GM21447 (cell line): ENCODE data around the gene MLST8.

Source experiments
- ATAC-seq: cut with Tn5 transposase; IDR thresholded peaks from one replicate; pipeline ENCODE4 v1.9.1; 2021; ENCODE audit not compliant: unreplicated experiment

MLST8 gene

GRCh38 chr16:2205104-2205966, at the start of gene MLST8:
TSS of gene MLST8 (plus strand) at chr16:2205454. CDS start at chr16:2206086, 632 bp downstream.
- ATAC-seq, result peak; percentile 65

- ATAC-seq, result no peak
These were observed 49.0 kb upstream of the MLST8 start for GRCh38 chr16:2155977-2156848.

GRCh38 chr16:2156849-2157224, 48.4 kb upstream of the MLST8 start:
- ATAC-seq, result no peak

- ATAC-seq, result no peak
These were observed 47.6 kb upstream of the MLST8 start for GRCh38 chr16:2157480-2158261.

- no peak for ATAC-seq
These were observed 47.0 kb upstream of the MLST8 start for GRCh38 chr16:2158262-2158638.

GRCh38 chr16:2159175-2159838, 45.9 kb upstream of the MLST8 start:
- ATAC-seq, result no peak

GRCh38 chr16:2160915-2161551, 44.2 kb upstream of the MLST8 start:
- ATAC-seq, result no peak

GRCh38 chr16:2161911-2162310, 43.3 kb upstream of the MLST8 start:
- no peak for ATAC-seq

- ATAC-seq, result no peak
These were observed 42.6 kb upstream of the MLST8 start for GRCh38 chr16:2162676-2163118.

- ATAC-seq, result no peak
These were observed 41.9 kb upstream of the MLST8 start for GRCh38 chr16:2163211-2163881.

- no peak for ATAC-seq
These were observed 39.4 kb upstream of the MLST8 start for GRCh38 chr16:2165861-2166260.

- no peak for ATAC-seq
These were observed 38.8 kb upstream of the MLST8 start for GRCh38 chr16:2166263-2167067.

- ATAC-seq, result no peak
These were observed 38.1 kb upstream of the MLST8 start for GRCh38 chr16:2167068-2167638.

GRCh38 chr16:2170080-2170479, 35.2 kb upstream of the MLST8 start:
- ATAC-seq, result no peak

GRCh38 chr16:2170587-2171435, 34.4 kb upstream of the MLST8 start:
- no peak for ATAC-seq

- ATAC-seq, result no peak
These were observed 33.6 kb upstream of the MLST8 start for GRCh38 chr16:2171601-2172178.

- ATAC-seq, result no peak
These were observed 32.4 kb upstream of the MLST8 start for GRCh38 chr16:2172688-2173335.
